AG09319 (cell line): ENCODE results near the gene SYT15B.
"Not testable (repeated sequence)": the region's sequence is repeated elsewhere in the genome, so short reads cannot be mapped to it uniquely, and the experiment has no call there.

Experiments
- DNase-seq: peaks from one replicate; pipeline ENCODE4 v3.0.0-alpha.2; 2010; ENCODE audit warnings: low read depth; ENCODE audit errors: extremely low read depth

Gene SYT15B

DNA sequence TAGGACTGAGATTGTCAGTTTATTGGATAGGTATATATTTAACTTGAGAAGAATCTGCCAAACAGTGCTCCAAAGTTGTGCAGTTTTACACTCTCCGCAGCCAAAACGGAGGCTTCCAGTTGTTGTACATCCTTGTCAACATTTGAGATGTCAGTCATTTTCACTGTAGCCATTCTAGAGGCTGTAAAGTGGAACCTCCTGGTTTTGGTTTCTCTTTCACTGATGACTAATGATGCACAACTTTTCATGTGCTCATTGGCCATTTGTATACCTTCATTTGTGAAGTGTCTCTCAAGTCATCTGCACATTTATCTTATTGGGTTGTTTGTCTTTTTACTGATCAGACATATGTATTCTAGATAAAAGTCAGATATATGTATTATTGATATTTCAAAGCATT, 22.5 kb downstream of the SYT15B start:
- DNase-seq = not testable (repeated sequence)

DNA sequence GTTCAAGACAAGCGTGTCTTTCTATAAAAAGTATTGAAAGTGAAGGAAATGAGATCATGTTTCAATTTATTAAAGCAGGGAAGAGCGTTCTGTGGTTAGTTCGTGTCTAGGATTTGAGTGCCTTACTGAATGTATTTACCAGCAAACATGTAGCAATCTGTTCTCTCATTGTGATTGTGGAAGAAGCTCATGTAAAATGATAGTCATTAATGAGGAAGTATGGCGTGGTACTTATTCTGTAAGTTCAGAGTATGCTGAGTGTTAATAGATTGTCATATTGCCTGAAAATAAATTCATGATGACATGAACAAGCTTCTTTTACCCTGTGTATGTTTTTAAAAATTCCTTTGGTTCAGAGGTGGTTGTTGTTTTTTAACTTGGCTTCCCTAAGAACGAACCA, 32.5 kb downstream of the SYT15B start:
- DNase-seq = not testable (repeated sequence)

DNA sequence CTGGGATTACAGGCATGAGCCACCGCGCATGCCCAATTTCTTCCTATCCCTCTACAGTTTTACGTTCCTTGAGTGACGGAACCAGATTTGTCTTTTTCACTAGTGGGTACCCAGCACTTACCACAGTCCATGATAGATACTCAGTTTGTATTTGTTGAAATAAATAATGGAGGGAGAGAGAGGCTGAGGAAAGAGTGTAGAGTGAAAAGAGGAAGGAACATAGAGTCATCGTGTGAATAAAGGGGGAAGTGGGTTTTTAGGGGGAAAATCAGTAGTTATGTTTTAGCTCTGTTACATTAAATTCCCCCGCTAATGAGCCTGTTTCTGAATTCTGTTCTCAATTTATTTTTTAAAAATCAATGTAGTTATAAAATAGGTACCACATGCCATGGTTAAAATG, 37.7 kb downstream of the SYT15B start:
- not testable (repeated sequence) for DNase-seq

DNA sequence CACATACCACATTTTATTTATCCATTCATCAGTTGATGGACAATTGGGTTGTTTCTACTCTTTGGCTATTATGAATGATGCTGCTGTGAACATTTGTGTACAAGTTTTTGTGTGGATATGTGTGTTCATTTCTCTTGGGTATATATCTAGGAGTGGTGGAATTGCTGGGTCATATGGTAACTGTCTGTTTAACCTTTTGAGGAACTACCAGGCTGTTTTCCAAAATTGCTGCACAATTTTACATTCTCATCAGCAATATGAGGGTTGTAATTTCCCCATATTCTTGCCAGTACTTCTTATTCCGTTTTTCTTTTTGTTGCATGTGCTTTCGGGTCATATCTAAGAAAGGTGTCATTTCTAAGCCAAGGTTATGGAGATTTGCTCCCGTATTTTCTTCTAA, 38.3 kb downstream of the SYT15B start:
- DNase-seq = not testable (repeated sequence)

DNA sequence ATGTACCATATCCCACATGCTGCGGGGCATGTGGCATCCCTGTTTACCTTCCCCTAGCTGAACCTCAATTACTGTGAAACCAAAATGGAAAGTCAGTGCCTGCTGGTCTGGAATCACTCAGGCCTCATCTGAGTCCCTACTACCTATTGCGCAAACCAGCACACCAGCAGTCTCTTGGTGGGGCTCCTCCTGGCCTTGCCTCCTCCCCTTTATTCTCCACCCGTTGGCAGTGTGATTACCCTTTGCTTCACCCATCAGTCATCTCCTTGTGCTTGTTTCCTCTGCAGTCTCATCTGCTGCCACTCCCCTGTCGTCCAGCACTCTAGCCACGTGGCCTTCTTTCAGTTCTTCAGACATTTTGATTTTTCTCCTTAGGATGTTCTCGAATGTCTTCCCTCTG, 39.3 kb downstream of the SYT15B start:
- not testable (repeated sequence) for DNase-seq

DNA sequence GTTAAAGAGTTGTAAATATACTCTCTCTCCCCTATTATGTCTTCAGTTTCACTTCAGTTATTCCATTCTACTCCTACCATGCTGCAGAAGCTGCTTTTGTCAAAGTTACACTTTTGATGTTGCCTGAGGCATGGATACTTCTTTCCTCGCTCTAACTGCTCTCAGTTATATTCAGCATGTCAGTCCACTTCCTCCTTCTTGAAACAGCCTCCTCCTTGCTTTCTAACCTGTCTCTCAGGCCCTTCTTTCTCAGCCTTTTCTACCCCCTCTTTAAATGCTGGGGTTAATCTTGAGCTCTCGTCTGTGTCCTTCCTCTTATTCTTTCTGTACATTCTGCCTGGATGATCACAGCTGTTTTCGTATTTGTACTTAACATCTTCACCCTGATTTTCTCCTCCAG, 40.0 kb downstream of the SYT15B start:
- not testable (repeated sequence) for DNase-seq

DNA sequence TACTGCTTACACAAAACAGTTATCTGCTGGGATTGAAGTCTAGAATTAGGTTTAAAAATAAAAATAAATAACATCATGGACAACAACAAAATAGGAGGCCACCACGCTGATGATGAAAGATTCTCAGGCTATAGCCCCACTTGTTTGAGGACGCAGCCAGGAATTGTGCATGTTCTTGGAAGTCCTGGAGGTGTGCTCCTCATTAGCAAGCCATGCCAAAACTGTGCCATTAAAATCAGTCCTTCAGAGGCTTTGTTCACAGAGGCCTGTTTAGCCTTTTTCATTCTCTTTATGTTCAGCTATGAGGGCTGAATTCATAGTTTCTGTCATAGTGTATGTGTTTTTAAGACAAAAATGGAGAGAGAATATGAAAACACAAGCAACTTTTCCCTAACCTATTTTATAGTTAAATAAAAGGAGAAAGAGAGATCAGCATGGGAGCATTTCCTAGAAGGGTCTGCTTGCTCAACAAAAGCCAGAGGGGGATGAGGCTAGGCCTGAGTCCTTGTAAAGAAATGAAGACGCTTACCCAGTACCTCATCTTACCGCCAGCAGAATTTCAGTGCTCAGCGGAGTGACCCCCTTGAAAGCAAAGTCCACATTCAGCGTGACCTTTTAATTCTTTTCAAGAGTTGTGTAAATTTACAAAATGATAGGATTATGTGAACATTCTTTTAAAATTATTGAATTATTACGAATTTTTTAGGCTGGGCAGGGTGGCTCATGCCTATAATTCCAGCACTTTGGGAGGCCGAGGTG, 46.2 kb downstream of the SYT15B start:
- DNase-seq = not testable (repeated sequence)
